Esophagus squamous epithelium (tissue), 5 donors: ENCODE data around the gene SPA17. TPM values are rescaled to one million over a fixed set of nuclear protein-coding genes. Genes with fewer than 3 reads are reported as not detected.

ENCODE experiments used
- DNase-seq: peaks from one replicate; lab custom pipeline; 2025; lab: John Stamatoyannopoulos, UW
- H3K27ac ChIP-seq, 4 donors: fragments of 200-600 bp; sonication (generic); one replicate each; pipeline ENCODE4 v1.5.1; 2016 to 2019; ENCODE audit warnings: mild to moderate bottlenecking in 1 of 4
- H3K27me3 ChIP-seq, 4 donors: fragments of 200-600 bp; sonication (generic); 1 replicate in 3 of 4; 2 replicates in 1 of 4; pipeline versions ENCODE4 v1.5.1 to v1.6.0; 2017 to 2021; ENCODE audit warnings: antibody characterized with exemption in 1 of 4
- H3K36me3 ChIP-seq, 3 donors: fragments of 200-600 bp; sonication (generic); one replicate each; pipeline ENCODE4 v1.5.1; 2016 to 2019
- H3K4me1 ChIP-seq, 3 donors: fragments of 200-600 bp; sonication (generic); one replicate each; pipeline ENCODE4 v1.5.1; 2017 to 2019
- H3K4me3 ChIP-seq, 4 donors: fragments of 200-600 bp; sonication (generic); 1 replicate in 3 of 4; 2 replicates in 1 of 4; pipeline ENCODE4 v1.5.1; 2016 to 2019; ENCODE audit warnings: mild to moderate bottlenecking in 2 of 4, moderate library complexity in 1 of 4
- H3K9me3 ChIP-seq, 3 donors: fragments of 200-600 bp; sonication (generic); one replicate each; pipeline ENCODE4 v1.5.1; 2016 to 2019
- CTCF ChIP-seq, 6 experiments: fragments of 450-650 bp in 4 of 6; fragments of 200-600 bp in 2 of 6; sonication (generic) in 2 of 6; IDR thresholded peaks; one replicate each; pipeline ENCODE4 v1.5.1; 2016 to 2019; ENCODE audit warnings: antibody characterized with exemption in 6 of 6, mild to moderate bottlenecking in 4 of 6, moderate library complexity in 4 of 6
- POLR2A ChIP-seq, 4 donors: fragments of 450-650 bp; IDR thresholded peaks; one replicate each; pipeline ENCODE4 v1.6.1; 2017; ENCODE audit warnings: antibody characterized with exemption in 4 of 4, mild to moderate bottlenecking in 4 of 4, moderate library complexity in 3 of 4
- WGBS, 2 donors: methylation state at CpG; one replicate each; pipeline ENCODE4 v1.1.5; 2018; 5-methylcytosine and 5-hydroxymethylcytosine counted together
- intact Hi-C: fragments of 100-400 bp; cut with DNase I; formaldehyde crosslinking; loops from one replicate; pipeline ENCODE4 v1.15.0; 2022
- total RNA-seq, 4 donors: library from RNA; depleted of rRNA; stranded (reverse); fragments of >200 nt; gene quantifications; one replicate each; pipeline ENCODE4 v1.1.0, GENCODE V29; 2016
- donor health status: DM: yes; HTN: yes; CAD: no.

The SPA17 gene
- total RNA-seq, 4 donors from 2014 or later: 2.3 to 8.5 (median 6.0) TPM

- WGBS, 2 donors: 68 to 79% methylated on average over 5 of the region's 5 CpGs
- intact Hi-C loops: no loop called here
Measured at GRCh38 chr11:124678416-124678815, 4.7 kb downstream of the SPA17 start.

DNA sequence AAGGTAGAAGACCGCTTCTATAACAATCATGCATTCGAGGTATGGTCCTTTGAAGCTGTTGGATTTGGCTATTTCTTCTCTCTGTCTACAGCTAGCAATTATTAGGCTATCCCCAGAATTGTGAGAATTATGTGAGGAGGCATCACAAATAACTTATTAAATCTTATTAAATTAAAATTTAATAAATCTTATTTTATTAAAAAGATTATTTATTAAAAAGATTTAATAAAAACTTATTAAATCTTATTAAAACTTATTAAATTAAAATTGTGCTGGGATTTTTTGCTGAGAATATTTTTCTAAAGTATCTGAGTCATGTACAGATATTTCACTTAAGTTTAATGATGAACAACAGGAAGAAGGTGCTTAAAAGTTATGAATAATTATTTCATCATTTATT, 7.7 kb downstream of the SPA17 start:
- peaks cover 0 to 4% (median 0%) of the 10 kb centered on the region in 3 donors for H3K4me1 ChIP-seq
- peaks cover 0 to 8% (median 7%) of the 10 kb centered on the region in 3 donors for H3K9me3 ChIP-seq
- H3K4me3 ChIP-seq: no peak overlapping the region
- no peak for TF ChIP-seq CTCF (IDR thresholded peaks at IDR 0.05)
- TF ChIP-seq POLR2A (IDR thresholded peaks at IDR 0.05): no peak
- no peaks in the 10 kb centered on the region for H3K27me3 ChIP-seq
- intact Hi-C loops: no loop called here
- DNase-seq: no peak
- 92 to 93% methylated on average over 2 of the region's 2 CpGs for WGBS, 2 donors
- H3K36me3 ChIP-seq: no peaks in the 10 kb centered on the region
- no peak overlapping the region for H3K27ac ChIP-seq

More at GRCh38 chr11:124678416-124678815, 4.7 kb downstream of the SPA17 start:
- Histone ChIP-seq H3K4me3 (no peak overlapping the region), H3K27me3 (no peaks in the 10 kb centered on the region), H3K4me1 (peaks cover 5 to 22% (median 6%) of the 10 kb centered on the region in 3 donors), H3K27ac (no peak overlapping the region), H3K9me3 (peaks cover 0 to 8% (median 7%) of the 10 kb centered on the region in 3 donors), H3K36me3 (no peaks in the 10 kb centered on the region)
- TF ChIP-seq CTCF (IDR thresholded peaks at IDR 0.05): no peak
- no peak for TF ChIP-seq POLR2A (IDR thresholded peaks at IDR 0.05)
- DNase-seq: no peak

DNA sequence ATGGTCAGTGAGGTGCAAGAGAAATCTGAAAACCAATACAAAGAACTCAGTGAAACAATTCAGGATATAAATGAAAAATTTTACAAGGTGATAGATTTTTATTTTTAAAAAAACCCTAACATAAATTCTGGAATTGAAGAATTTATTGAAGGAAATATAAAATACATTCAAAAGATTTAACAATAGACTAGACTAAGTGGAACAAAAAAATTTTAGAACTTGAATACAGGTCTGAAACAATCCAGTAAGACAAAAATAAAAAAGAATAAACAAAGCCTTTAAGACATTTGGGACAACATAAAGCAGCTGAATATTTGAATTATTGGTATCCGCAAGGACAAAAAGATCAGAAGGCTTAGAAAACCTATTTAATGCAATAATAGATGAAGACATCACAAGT, 8.7 kb downstream of the SPA17 start:
- no peaks in the 10 kb centered on the region for H3K36me3 ChIP-seq
- intact Hi-C loops: no loop called here
- DNase-seq: no peak
- no peak for TF ChIP-seq CTCF (IDR thresholded peaks at IDR 0.05)
- no peak for TF ChIP-seq POLR2A (IDR thresholded peaks at IDR 0.05)
- WGBS, 2 donors: 100% methylated on average over 1 of the region's 1 CpG
- no peak overlapping the region for H3K4me3 ChIP-seq
- peaks cover 0 to 8% (median 7%) of the 10 kb centered on the region in 3 donors for H3K9me3 ChIP-seq
- no peaks in the 10 kb centered on the region for H3K27me3 ChIP-seq
- no peaks in the 10 kb centered on the region for H3K4me1 ChIP-seq
- no peak overlapping the region for H3K27ac ChIP-seq

DNA sequence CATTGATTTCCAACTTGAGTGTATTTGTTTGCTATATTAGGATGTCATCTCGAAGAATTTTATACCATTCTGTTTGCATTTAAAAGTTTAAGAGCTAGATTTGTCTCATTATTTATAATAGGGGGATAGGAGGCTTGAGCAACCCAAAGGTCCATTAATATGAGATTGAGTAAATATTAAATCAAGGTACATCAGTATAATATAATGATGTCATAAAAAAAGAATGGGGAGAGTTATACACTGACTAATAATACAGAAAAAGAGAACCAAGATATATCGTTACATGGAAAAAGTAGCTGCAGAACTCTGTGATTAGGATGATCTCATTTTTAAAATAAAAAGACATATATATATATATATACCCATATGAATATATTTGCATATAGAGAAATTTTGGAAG, 19.4 kb downstream of the SPA17 start:
- Histone ChIP-seq H3K4me1 (no peaks in the 10 kb centered on the region), H3K4me3 (no peak overlapping the region), H3K36me3 (no peaks in the 10 kb centered on the region), H3K27ac (no peak overlapping the region), H3K9me3 (no peaks in the 10 kb centered on the region), H3K27me3 (no peaks in the 10 kb centered on the region)
- intact Hi-C loops: no loop called here
- DNase-seq: no peak
- TF ChIP-seq POLR2A (IDR thresholded peaks at IDR 0.05) (no peak), CTCF (IDR thresholded peaks at IDR 0.05) (no peak)
- WGBS, 2 donors: 83 to 96% methylated on average over 2 of the region's 2 CpGs

- Histone ChIP-seq H3K4me3 (no peak overlapping the region), H3K27ac (no peak overlapping the region), H3K27me3 (no peaks in the 10 kb centered on the region), H3K36me3 (no peaks in the 10 kb centered on the region), H3K4me1 (no peaks in the 10 kb centered on the region), H3K9me3 (peaks cover 0 to 7% (median 0%) of the 10 kb centered on the region in 3 donors)
- intact Hi-C loops: no loop called here
- no peak for DNase-seq
- 67 to 76% methylated on average over 1 of the region's 1 CpG for whole genome bisulfite sequencing, 2 donors
- TF ChIP-seq CTCF (IDR thresholded peaks at IDR 0.05) (no peak), POLR2A (IDR thresholded peaks at IDR 0.05) (no peak)
Measured at GRCh38 chr11:124699547-124699946, 25.8 kb downstream of the SPA17 start.
